Measurements from ENCODE around the gene PHKA1.
"Not testable (repeated sequence)": the region's sequence is repeated elsewhere in the genome, so short reads cannot be mapped to it uniquely, and the experiment has no call there.

PHKA1 gene

DNA sequence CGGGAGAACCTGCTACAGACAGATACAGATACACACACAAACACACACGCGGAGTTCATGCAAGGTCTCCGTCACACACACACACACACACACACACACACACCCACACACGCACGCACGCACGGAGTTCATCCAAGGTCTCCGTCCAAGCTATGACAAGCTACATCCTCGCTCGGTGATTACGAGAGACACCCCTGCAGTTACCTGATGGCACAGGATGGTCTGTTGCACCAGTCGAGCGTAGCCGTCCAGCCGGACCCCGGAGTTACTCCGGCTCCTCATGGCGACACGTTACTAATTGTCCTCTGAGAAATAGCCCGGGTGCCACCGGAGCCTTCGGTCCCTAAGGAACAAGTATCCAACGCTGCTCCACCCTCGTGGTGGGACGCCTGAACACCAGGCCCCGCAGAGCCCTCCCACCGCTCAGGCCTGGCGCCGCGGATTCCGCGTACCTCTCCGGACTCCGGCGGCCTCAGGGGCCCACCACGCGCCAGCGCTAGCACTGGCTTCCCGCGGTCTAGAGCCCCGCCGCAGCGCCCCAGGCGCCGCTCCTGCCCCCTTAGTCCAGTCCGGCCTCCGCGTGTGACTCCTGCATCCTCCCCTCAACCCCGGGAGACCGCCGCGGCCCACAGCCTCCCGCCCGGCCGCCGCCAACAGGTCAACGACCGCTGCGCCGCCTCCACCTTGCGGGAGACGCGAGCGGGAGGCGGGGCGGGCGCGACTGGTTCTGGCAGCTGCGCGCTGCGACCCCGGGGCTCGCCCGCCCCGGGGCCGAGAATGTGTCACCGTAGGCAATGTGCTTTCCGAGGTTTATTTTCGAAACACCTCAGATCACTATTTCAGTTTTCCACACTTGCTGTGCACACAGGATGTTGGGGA lies at the start of gene PHKA1:
Gene PHKA1, minus strand, starts transcription at position 708 of the 879 bp plus-strand sequence. Its CDS starts 426 bp downstream, at position 282.
- DNase-seq = peak; percentile 10

- DNase-seq = not testable (repeated sequence)
These were observed 46.3 kb upstream of the PHKA1 start for GRCh38 chrX:72760454-72760853.

- DNase-seq = not testable (repeated sequence)
These were observed 34.4 kb upstream of the PHKA1 start for GRCh38 chrX:72748545-72748944.

DNA sequence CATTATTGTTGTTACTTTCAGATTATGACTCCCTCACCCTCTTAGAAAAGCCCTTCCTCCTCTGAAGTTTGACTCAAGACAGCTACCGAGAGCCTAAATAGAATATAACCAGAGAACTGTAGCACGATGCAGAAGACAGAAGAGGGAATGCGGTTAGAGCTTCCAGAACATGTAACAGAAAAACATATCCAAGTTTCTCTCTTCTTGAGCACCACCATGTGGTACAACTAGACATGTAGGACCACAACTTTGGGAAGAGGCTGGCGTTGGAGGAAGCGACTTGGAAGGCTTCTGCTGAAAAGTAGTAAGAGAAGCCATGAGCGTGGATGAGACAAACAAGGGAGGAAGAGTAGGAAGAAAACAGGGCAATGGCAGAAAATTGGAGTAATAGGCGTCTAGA lies 31.4 kb upstream of the PHKA1 start:
- DNase-seq = not testable (repeated sequence)

- no peak for DNase-seq
These were observed 21.5 kb upstream of the PHKA1 start for GRCh38 chrX:72735561-72735960.

GRCh38 chrX:72733636-72734035 lies 19.5 kb upstream of the PHKA1 start:
- DNase-seq = not testable (repeated sequence)

DNA sequence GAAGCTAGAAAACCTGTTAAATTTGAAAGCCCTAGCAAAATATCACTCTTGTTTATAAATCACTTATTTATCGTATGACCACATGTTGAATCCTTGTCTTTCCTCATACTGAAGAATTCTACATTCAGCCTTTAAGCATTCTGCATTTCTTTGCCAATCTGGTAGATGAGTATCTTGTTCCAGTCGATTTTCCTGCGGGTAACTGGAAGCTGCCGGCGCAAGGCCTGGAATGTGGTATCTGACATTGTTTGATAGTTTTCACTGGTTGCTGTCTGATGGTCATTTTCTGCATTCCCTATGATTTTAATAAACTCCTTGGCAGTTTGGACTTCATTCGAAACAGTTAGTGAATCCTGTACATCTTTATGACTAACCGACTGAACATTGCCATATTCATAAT lies 13.7 kb upstream of the PHKA1 start:
- DNase-seq = no peak

DNA sequence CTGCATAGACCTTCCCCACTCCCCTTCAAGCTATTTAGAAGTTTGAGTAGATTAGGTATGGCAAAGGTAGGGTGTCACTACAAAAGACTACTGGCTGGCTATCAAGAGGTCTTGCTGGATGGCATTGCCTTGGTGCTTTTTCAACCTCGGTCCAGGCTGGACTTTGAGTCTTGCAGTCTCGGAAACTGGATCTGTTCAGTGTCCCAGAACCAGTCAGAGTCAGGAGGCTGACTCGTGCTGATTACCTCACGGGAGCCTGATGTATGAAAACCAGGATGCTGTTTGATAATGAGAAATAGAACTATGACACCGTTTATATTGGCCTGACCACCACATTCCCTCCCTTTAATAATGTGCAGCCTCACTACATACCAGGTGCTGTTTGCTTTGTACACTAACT lies 2.7 kb upstream of the PHKA1 start:
- no peak for DNase-seq

GRCh38 chrX:72715546-72715945 lies 1.4 kb upstream of the PHKA1 start:
- DNase-seq = no peak

DNA sequence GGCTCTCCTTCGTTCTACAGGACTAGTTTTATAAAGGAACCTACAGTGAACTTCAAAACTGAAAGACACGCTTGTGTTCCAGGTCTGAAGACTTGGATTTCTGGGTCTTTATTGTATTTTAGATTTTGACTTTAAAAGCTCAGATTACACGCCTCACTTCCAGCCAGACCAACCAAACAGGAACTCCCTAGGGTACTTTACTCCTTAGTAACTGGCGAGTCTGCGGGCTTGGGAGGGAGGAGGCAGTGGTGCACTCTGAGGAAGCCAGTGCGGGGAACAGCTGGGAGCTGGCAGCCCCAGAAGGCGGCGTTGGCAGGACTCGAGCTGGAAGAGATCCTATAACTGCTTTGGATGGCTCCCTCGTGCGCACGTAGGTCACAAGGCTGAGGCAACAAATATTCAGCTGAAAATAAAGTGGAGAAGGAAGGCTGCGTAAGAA lies 391 bp upstream of the PHKA1 start:
- DNase-seq = no peak

DNA sequence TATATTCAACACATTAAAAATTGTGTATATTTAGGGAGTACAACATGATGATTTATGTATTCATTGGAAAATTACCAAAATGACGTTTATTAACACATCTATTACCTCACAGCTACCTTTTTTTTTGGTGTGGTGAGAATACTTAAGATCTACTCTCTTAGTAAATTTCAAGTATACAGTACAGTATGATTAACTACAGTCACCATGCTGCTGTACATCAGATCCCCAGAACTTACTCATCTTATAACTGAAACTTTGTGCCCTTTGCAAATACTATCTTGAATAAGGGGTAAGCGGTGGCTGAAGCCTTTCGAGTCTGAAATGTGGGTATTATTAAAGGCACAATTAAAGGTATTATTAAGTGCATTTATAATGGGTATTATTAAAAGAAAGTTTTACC lies 976 bp downstream of the PHKA1 start:
- DNase-seq = no peak

GRCh38 chrX:72712094-72712755 lies 1.9 kb downstream of the PHKA1 start:
- no peak for DNase-seq

DNA sequence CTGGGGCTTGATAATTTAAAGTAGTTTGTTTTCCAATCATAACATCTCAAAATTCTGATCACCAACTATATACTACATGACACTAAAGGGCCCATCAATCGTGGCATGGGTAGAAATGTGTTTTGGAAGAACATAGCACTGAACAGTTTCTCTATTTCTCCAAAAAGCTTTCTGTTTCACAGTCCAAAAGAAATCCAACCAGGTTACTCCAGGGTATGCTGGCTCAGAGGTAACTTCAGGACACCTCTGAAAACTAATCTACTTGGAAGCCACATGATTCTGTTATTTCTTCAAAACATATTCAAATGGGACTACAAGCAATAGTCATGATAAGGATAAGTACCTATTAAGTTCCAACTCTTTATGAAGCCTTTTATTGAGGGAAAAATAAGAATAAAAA lies 8.3 kb downstream of the PHKA1 start:
- no peak for DNase-seq

DNA sequence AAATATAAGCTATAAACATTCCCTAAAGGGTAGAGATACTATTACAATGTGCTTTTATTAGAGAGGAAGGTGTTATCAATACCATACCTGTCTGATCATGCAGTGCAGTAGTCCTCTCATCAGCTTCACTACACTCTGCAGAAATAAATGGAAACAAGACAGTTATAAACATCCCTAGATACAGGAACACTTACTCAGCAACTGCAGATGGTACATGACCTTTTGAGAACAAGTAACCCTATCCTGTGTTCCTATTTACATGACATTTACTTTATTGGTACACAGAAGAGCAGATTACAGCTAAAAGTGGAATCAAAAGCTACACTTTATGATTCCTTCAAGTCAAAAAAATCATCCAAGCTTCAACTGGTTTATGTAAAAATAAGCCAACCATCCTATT lies 9.0 kb downstream of the PHKA1 start:
- no peak for DNase-seq

DNA sequence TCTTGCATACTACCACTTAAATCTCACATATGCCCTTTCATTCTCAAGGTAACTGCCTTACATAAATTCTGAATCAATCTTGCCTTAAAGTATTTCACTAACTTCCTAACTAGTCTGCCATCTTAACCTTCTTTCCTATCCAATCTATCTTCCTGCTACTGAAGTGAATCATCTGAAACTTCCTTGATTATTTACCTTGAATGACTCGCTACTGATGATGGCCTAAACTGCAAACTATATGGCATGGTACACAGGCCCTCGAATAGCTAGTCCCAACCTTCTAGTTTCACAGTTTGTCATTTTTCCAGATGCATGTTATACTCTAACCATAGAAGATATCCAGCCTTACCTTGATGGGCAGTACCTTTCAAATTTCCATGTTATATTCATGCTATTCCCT lies 19.9 kb downstream of the PHKA1 start:
- no peak for DNase-seq

DNA sequence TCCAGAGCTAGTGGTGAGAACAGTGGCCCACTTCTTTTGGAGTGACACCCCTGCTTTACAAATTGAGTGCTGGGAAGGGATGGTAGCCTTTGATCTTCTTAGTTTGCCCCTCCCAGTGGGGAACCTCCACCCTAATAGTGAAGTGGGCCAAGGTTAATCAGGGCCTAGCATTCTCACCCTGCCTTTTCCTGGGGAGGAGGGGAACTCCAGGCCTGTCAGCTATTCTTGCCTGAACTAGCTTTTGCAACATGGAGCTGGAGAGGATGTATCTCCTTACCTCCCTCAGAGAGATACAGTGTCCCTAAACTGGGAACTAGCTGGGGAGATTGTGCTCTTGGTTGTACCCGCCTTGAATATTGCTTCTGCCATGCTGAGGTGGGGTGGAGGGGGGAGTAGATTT lies 20.6 kb downstream of the PHKA1 start:
- DNase-seq = no peak

DNA sequence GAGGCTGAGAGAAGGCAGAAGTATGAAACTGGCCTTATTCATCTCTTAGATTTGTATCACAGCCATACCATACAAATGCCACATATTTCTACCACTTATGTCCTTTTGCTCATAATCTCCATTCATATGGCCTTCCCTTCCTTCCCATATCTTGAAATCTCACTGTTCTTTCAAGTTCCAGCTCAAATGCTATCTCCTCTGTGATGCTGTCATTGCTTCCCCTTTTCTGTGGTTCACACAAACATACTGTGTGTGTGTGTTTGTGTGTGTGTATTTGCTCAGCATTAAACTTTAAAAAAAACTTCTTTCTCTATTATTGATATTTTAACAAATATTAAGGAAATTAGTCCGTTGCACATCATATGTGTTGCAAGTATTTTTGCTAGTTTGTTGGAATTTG lies 26.7 kb downstream of the PHKA1 start:
- DNase-seq = no peak

DNA sequence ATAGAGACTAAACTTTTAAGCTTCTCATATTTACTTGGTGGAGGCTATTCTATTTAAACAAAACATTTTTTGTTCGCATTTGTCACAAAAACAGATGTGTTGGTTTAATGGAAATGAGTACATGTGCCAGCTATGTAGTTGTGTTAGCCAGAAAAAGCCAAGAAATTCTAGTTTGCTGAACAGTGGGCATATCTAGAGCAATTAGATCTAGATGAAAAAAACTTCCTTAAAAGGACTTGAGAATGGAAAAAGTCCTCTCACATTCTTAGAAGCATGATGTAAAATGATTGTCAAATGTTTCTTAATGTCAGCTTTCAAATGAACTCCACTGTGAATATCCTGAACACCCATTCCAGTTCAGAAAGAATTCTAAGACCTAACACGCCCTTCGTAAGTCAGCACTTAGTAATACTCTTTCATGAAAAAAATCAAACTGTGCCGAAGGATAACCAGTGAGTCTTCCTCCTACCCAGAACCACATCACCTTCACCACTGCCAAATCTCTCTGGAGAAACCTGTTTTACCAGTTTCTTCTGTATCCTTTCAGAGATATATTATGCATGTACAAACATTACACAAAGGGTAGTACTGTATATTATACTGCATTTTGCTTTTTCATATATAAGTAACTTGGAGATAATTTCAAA lies 28.2 kb downstream of the PHKA1 start:
- DNase-seq = no peak

GRCh38 chrX:72685018-72685417 lies 29.1 kb downstream of the PHKA1 start:
- DNase-seq = no peak

DNA sequence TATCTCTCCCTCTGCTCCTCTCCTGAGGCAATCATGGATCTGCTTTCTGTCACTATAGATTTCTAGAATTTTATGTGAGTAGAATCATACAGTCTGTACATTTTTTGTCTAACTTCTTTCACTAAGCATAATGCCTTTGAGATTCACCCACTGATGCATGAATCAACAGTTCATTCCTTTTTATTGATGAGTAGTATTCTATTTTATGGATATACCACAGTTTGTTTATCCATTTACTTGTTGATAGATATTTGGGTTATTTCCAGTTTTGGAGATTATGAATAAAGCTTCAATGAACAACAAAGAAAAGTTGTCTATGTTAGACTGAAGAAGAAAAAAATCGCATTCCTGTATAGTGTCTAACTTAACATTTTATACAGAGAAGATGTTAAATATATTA lies 30.5 kb downstream of the PHKA1 start:
- no peak for DNase-seq

DNA sequence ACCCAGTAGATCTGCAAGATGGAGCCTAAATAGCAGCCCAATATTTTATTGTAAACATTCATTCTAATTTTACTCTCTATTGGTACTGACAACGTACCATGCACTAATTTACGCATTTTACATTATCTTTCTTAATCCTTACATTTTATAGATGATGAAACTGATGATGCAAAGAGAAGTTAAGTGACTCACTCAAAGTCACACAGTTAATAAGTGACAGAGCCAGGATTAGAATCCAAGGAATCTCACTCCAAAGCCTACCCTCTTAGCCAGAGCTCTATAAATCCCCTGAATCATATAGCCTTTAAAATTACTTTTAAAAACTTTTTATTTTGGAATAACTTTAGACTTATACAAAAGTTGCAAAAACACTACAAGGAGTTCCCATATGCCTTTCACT lies 37.6 kb downstream of the PHKA1 start:
- no peak for DNase-seq

DNA sequence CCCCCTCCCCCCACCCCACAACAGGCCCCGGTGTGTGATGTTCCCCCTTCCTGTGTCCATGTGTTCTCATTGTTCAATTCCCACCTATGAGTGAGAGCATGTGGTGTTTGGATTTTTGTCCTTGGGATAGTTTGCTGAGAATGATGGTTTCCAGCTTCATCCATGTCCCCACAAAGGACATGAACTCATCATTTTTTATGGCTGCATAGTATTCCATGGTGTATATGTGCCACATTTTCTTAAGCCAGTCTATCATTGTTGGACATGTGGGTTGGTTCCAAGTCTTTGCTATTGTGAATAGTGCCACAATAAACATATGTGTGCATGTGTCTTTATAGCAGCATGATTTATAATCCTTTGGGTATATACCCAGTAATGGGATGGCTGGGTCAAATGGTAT lies 40.2 kb downstream of the PHKA1 start:
- not testable (repeated sequence) for DNase-seq

- not testable (repeated sequence) for DNase-seq
These were observed 44.6 kb downstream of the PHKA1 start for GRCh38 chrX:72669508-72669907.

- no peak for DNase-seq
These were observed 47.7 kb downstream of the PHKA1 start for GRCh38 chrX:72666451-72666850.
